ENCODE data around the gene SLC9A5. TPM values are rescaled to one million over a fixed set of nuclear protein-coding genes. Genes with fewer than 3 reads are reported as not detected.

SLC9A5 gene
- total and polyA plus RNA-seq, 9 of the 15 experiments (the other 6 are each of a cell fraction or from before 2014, with no cell fraction given), result 0.06 to 3.1 (median 1.2) TPM

DNA sequence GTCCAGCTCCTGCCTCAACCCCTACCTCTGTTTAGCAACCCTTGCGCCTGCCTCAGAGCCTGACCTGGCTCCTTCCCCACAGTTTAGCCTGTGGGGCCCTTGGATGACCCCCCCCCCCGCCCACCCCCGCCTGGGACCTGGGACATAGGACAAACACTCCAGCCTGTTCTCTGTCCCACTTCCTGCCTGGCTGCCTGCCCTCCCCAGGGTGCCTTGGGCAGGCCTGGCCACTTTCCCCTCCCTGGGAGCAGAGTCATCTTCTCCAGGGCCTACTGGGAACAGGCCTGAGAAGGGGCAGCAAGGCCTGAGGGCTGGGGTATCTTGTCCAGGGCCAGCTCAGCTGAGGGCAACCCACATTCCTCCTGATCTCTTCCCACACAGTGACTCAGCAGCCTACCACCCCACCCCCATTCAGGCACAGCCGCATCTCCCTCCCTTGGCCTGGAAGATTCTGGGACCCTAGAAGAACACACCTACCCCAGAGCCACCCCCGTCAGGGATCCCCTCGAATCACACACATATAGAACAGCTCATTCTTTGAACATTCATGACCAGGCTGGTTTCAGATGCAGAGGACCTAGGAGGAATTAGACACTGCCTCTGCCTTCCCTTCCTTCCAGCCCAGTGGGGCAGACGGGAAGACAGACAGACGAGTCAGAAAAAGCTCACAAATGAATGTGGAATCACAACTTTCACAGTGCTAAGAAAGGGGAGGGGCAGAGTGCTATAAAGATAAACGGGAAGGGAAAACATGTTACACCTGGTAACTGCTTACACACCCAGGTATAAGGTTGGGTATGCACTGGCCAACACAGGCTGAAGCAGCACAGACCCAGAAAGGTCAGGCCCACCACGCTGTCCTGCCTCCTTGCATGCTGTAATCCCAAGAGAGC is 7.5 kb upstream of the SLC9A5 start (continued):
- TF ChIP-seq, protein P1, sequence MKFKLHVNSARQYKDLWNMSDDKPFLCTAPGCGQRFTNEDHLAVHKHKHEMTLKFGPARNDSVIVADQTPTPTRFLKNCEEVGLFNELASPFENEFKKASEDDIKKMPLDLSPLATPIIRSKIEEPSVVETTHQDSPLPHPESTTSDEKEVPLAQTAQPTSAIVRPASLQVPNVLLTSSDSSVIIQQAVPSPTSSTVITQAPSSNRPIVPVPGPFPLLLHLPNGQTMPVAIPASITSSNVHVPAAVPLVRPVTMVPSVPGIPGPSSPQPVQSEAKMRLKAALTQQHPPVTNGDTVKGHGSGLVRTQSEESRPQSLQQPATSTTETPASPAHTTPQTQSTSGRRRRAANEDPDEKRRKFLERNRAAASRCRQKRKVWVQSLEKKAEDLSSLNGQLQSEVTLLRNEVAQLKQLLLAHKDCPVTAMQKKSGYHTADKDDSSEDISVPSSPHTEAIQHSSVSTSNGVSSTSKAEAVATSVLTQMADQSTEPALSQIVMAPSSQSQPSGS (CRISPR knock-in tag; IDR thresholded peaks at IDR 0.05), result no peak
- no peak for TF ChIP-seq ADNP (tag; IDR thresholded peaks at IDR 0.05)
- TF ChIP-seq PHB (CRISPR knock-in tag; IDR thresholded peaks at IDR 0.05), result no peak
- no peak for TF ChIP-seq AFF4 (CRISPR knock-in tag; IDR thresholded peaks at IDR 0.05)
- no peak for TF ChIP-seq ZNF3 (CRISPR knock-in tag; IDR thresholded peaks at IDR 0.05)
- TF ChIP-seq ARID1B (IDR thresholded peaks at IDR 0.05), result peak; percentile 80
- no peak for TF ChIP-seq GABPB2 (CRISPR knock-in tag; conservative IDR thresholded peaks at IDR 0.05)
- TF ChIP-seq ZNF644 (tag; IDR thresholded peaks at IDR 0.05; ENCODE audit: low read depth), result no peak; the same call in 1 of the 2 replicates
- no peak for TF ChIP-seq SAFB2 (IDR thresholded peaks at IDR 0.05; ENCODE audit: borderline replicate concordance, low read depth, low read length, severe bottlenecking)
- no peak for TF ChIP-seq PURB (CRISPR knock-in tag; IDR thresholded peaks at IDR 0.05; ENCODE audit: low read depth)
- TF ChIP-seq, protein P2, sequence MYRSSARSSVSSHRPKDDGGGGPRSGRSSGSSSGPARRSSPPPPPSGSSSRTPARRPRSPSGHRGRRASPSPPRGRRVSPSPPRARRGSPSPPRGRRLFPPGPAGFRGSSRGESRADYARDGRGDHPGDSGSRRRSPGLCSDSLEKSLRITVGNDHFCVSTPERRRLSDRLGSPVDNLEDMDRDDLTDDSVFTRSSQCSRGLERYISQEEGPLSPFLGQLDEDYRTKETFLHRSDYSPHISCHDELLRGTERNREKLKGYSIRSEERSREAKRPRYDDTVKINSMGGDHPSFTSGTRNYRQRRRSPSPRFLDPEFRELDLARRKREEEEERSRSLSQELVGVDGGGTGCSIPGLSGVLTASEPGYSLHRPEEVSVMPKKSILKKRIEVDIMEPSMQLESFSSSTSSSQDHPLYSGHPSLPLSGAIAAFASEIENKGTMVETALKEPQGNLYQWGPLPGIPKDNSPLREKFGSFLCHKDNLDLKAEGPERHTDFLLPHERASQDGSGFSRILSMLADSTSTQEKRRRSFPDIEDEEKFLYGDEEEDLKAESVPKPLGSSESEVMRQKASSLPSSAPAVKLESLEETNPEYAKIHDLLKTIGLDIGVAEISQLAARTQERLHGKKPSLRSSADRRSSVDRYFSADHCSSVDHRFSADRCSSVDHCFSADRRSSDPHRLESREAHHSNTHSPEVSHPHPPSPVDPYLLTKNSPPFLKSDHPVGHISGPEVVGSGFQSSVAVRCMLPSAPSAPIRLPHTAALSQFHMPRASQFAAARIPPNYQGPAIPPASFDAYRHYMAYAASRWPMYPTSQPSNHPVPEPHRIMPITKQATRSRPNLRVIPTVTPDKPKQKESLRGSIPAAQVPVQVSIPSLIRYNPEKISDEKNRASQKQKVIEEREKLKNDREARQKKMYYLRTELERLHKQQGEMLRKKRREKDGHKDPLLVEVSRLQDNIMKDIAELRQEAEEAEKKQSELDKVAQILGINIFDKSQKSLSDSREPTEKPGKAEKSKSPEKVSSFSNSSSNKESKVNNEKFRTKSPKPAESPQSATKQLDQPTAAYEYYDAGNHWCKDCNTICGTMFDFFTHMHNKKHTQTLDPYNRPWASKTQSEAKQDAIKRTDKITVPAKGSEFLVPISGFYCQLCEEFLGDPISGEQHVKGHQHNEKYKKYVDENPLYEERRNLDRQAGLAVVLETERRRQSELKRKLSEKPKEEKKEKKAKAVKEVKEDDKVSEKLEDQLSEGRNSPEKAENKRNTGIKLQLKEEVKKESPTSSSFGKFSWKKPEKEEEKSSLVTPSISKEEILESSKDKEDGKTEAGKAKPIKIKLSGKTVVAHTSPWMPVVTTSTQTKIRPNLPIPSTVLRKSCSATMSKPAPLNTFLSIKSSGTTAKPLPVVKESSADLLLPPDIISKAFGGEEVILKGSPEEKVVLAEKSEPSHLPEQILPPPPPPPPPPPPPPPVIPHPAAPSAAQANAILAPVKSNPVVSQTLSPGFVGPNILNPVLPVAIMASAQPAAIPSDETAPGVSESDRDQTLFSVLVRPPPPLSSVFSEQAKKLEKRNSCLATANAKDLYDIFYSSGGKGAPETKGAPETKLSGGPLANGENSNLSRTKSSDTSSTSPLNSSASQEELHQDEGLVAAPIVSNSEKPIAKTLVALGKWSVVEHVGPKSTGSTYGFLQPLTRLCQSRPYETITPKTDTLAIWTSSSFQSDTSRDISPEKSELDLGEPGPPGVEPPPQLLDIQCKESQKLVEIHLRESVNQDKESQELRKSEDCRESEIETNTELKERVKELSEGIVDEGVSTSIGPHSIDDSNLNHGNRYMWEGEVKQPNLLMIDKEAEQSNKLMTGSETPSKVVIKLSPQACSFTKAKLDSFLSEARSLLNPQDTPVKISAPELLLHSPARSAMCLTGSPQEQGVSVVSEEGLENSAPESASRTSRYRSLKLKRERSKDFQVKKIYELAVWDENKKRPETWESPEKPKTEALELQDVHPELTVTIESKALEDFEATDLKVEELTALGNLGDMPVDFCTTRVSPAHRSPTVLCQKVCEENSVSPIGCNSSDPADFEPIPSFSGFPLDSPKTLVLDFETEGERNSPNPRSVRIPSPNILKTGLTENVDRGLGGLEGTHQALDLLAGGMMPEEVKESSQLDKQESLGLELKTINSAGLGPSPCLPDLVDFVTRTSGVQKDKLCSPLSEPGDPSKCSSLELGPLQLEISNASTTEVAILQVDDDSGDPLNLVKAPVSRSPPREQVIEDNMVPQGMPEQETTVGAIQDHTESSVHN (IDR thresholded peaks at IDR 0.05; ENCODE audit: borderline replicate concordance in 1 of 2, low read depth in 1 of 2), result no peak
- TF ChIP-seq MECOM (CRISPR knock-in tag; IDR thresholded peaks at IDR 0.05), result peak; percentile 77
- no peak for TF ChIP-seq SP1 (CRISPR knock-in tag; IDR thresholded peaks at IDR 0.05)

Data from K562 (cell line).